PC-3 (cell line): ENCODE measurements around the gene CBX2. TPM values are rescaled to one million over a fixed set of nuclear protein-coding genes. Genes with fewer than 3 reads are reported as not detected.

Experiments
- ATAC-seq: fragments of 200-7000 bp; cut with Tn5 transposase; 2 replicates; pipeline ENCODE4 v1.9.1; 2020; ENCODE audit warnings: mild to moderate bottlenecking, moderate library complexity
- BruUV-seq: library from RNA; stranded (reverse); fragments of 400-500 nt; replicated peaks from 2 replicates; lab custom pipeline; 2021; lab: Mats Ljungman, UMichigan
- CTCF ChIA-PET: fragments of 300-600 bp; sonication (Branson Sonifier 250); formaldehyde crosslinking; loops from one replicate; lab custom pipeline; 2022; ENCODE audit warnings: antibody characterized with exemption; lab: Charles Lee
- POLR2A ChIA-PET: fragments of 300-600 bp; sonication (Branson Sonifier 250); formaldehyde crosslinking; loops from one replicate; lab custom pipeline; 2022; ENCODE audit warnings: antibody characterized with exemption; ENCODE audit not compliant: unreplicated experiment; lab: Charles Lee
- DNase-seq: peaks from one replicate; pipeline ENCODE4 v3.0.0-alpha.2; 2015
- H2AFZ ChIP-seq: fragments of 300-600 bp; sonication (generic); 2 replicates; pipeline ENCODE4 v1.6.0; 2016; ENCODE audit warnings: antibody characterized with exemption, low read length
- H3F3A ChIP-seq: fragments of 300-600 bp; sonication (generic); one replicate; pipeline ENCODE4 v1.6.0; 2017; ENCODE audit warnings: antibody characterized with exemption, low read length, control low read depth, mild to moderate bottlenecking; ENCODE audit not compliant: unreplicated experiment
- H3K27ac ChIP-seq: fragments of 300-600 bp; sonication (generic); 2 replicates; pipeline ENCODE4 v1.5.1; 2016; ENCODE audit warnings: mild to moderate bottlenecking, low read length
- H3K27me3 ChIP-seq: fragments of 300-600 bp; sonication (generic); 2 replicates; pipeline ENCODE4 v1.6.1; 2016; ENCODE audit warnings: low read length, mixed read lengths
- H3K36me3 ChIP-seq: fragments of 300-600 bp; sonication (generic); 2 replicates; pipeline ENCODE4 v1.6.1; 2016; ENCODE audit warnings: low read depth, mixed run types, low read length, mixed read lengths
- H3K4me1 ChIP-seq: fragments of 300-600 bp; sonication (generic); 2 replicates; pipeline ENCODE4 v1.5.1; 2016; ENCODE audit warnings: low read length; ENCODE audit not compliant: insufficient read depth
- H3K4me2 ChIP-seq: fragments of 300-600 bp; sonication (generic); 2 replicates; pipeline ENCODE4 v1.6.0; 2016; ENCODE audit warnings: low read length
- H3K4me3 ChIP-seq: fragments of 300-600 bp; sonication (generic); 2 replicates; pipeline ENCODE4 v1.5.1; 2016; ENCODE audit warnings: mild to moderate bottlenecking, low read length, mixed read lengths
- H3K79me2 ChIP-seq: fragments of 300-600 bp; sonication (generic); 2 replicates; pipeline ENCODE4 v1.6.1; 2017; ENCODE audit warnings: low read length, mixed read lengths
- H3K9ac ChIP-seq: fragments of 300-600 bp; sonication (generic); 2 replicates; pipeline ENCODE4 v1.6.0; 2016; ENCODE audit warnings: mild to moderate bottlenecking, low read length
- H3K9me2 ChIP-seq: fragments of 300-600 bp; sonication (generic); replicated peaks from 2 replicates; pipeline ENCODE4 v1.6.1; 2016; ENCODE audit warnings: mixed run types, low read length, mixed read lengths
- H3K9me3 ChIP-seq: fragments of 300-600 bp; sonication (generic); 2 replicates; pipeline ENCODE4 v1.6.1; 2016; ENCODE audit warnings: low read length, mixed read lengths
- H4K20me1 ChIP-seq: fragments of 300-600 bp; sonication (generic); 2 replicates; pipeline ENCODE4 v1.6.1; 2016; ENCODE audit warnings: low read length, mixed read lengths
- CTCF ChIP-seq: fragments of 300-600 bp; sonication (generic); conservative IDR thresholded peaks from 2 replicates; pipeline ENCODE4 v1.5.1; 2017; ENCODE audit warnings: antibody characterized with exemption, low read depth, mild to moderate bottlenecking, low read length
- EZH2 ChIP-seq: fragments of 300-600 bp; sonication (generic); IDR thresholded peaks from one replicate; pipeline ENCODE4 v1.6.1; 2017; ENCODE audit warnings: antibody characterized with exemption, mild to moderate bottlenecking, low read length; ENCODE audit not compliant: unreplicated experiment
- EZH2phosphoT487 ChIP-seq: fragments of 300-600 bp; sonication (generic); IDR thresholded peaks from 2 replicates; pipeline ENCODE4 v1.6.1; 2018; ENCODE audit warnings: mild to moderate bottlenecking, antibody characterized with exemption, low read length, borderline replicate concordance
- intact Hi-C: fragments of 100-400 bp; cut with micrococcal nuclease; formaldehyde crosslinking; loops from 2 replicates; pipeline ENCODE4 v1.9.0; 2023
- total RNA-seq: library from RNA; depleted of rRNA; stranded (reverse); fragments of >200 nt; gene quantifications from 2 replicates; pipeline ENCODE4 v1.2.3, GENCODE V29; 2014

CBX2 gene
- total RNA-seq, 1 experiment from 2014 or later, result 39.2 TPM

GRCh38 chr17:79747508-79748294, 30.2 kb upstream of the CBX2 start:
- Histone ChIP-seq H3K36me3 (no peaks in the 10 kb centered on the region), H3K9me3 (no peaks in the 10 kb centered on the region), H4K20me1 (no peaks in the 10 kb centered on the region), H3K4me1 (peaks cover 49% of the 10 kb centered on the region), H2AFZ (no peak overlapping the region), H3K4me3 (no peak overlapping the region), H3F3A (peaks cover 7% of the 10 kb centered on the region), H3K27ac (no peak overlapping the region), H3K27me3 (0 out of 2 replicates have a peak, but pooled peaks cover 3% of the 10 kb centered on the region), H3K4me2 (peak overlapping the region; percentile 29; the same call in 1 of the 2 replicates), H3K9ac (no peak overlapping the region), H3K9me2 (no peaks in the 10 kb centered on the region), H3K79me2 (no peaks in the 10 kb centered on the region)
- ATAC-seq (no peak), DNase-seq (no peak)
- ChIA-PET POLR2A (no interaction called here), CTCF (no interaction called here)
- TF ChIP-seq CTCF (no peak), EZH2 (no peak), EZH2phosphoT487 (no peak)
- intact Hi-C loops, result loop anchor here (10.0 kb wide), 1 partner anchor 87 kb away; the partner anchor contains the start of gene CBX4
- BruUV-seq, result no TSS peak

GRCh38 chr17:79748295-79749099, 29.5 kb upstream of the CBX2 start:
- ChIA-PET CTCF (interaction anchor here (0.6 kb wide), 1 partner anchor 580 kb away, joined by 3 read pairs; no protein-coding TSS in a partner anchor), POLR2A (no interaction called here)
- Histone ChIP-seq H3K27me3 (0 out of 2 replicates have a peak, but pooled peaks cover 3% of the 10 kb centered on the region), H3K27ac (no peak overlapping the region), H3K9me3 (no peaks in the 10 kb centered on the region), H3F3A (peaks cover 7% of the 10 kb centered on the region), H3K4me1 (peaks cover 49% of the 10 kb centered on the region), H3K36me3 (no peaks in the 10 kb centered on the region), H2AFZ (no peak overlapping the region), H3K4me2 (no peak overlapping the region), H3K4me3 (no peak overlapping the region), H3K79me2 (no peaks in the 10 kb centered on the region), H3K9ac (no peak overlapping the region), H4K20me1 (no peaks in the 10 kb centered on the region), H3K9me2 (no peaks in the 10 kb centered on the region)
- ATAC-seq (no peak), DNase-seq (no peak)
- BruUV-seq, result no TSS peak
- TF ChIP-seq CTCF (no peak), EZH2phosphoT487 (no peak), EZH2 (no peak)
- intact Hi-C loops, result loop anchor here (10.0 kb wide), 1 partner anchor 86 kb away; the partner anchor contains the start of gene CBX4
